ENCODE results near the gene SNED1.
A peak's percentile ranks its signal among the peaks of the same experiment; 100 is the strongest.
"Not testable (repeated sequence)": the region's sequence is repeated elsewhere in the genome, so short reads cannot be mapped to it uniquely, and the experiment has no call there.

SNED1 gene

GRCh38 chr2:240970816-240971215 lies 27.6 kb upstream of the SNED1 start:
- DNase-seq (ENCODE audit: low read depth): no peak
- no peak overlapping the region for H3K4me3 ChIP-seq (ENCODE audit: low read length)
- TF ChIP-seq, protein P1, sequence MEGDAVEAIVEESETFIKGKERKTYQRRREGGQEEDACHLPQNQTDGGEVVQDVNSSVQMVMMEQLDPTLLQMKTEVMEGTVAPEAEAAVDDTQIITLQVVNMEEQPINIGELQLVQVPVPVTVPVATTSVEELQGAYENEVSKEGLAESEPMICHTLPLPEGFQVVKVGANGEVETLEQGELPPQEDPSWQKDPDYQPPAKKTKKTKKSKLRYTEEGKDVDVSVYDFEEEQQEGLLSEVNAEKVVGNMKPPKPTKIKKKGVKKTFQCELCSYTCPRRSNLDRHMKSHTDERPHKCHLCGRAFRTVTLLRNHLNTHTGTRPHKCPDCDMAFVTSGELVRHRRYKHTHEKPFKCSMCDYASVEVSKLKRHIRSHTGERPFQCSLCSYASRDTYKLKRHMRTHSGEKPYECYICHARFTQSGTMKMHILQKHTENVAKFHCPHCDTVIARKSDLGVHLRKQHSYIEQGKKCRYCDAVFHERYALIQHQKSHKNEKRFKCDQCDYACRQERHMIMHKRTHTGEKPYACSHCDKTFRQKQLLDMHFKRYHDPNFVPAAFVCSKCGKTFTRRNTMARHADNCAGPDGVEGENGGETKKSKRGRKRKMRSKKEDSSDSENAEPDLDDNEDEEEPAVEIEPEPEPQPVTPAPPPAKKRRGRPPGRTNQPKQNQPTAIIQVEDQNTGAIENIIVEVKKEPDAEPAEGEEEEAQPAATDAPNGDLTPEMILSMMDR (conservative IDR thresholded peaks at IDR 0.05; ENCODE audit: low read length): no peak

- TF ChIP-seq, protein P1 (conservative IDR thresholded peaks at IDR 0.05; ENCODE audit: low read length): no peak
- DNase-seq (ENCODE audit: low read depth): no peak
- no peak overlapping the region for H3K4me3 ChIP-seq (ENCODE audit: low read length)
Measured at GRCh38 chr2:240972201-240972600, 26.2 kb upstream of the SNED1 start.

DNA sequence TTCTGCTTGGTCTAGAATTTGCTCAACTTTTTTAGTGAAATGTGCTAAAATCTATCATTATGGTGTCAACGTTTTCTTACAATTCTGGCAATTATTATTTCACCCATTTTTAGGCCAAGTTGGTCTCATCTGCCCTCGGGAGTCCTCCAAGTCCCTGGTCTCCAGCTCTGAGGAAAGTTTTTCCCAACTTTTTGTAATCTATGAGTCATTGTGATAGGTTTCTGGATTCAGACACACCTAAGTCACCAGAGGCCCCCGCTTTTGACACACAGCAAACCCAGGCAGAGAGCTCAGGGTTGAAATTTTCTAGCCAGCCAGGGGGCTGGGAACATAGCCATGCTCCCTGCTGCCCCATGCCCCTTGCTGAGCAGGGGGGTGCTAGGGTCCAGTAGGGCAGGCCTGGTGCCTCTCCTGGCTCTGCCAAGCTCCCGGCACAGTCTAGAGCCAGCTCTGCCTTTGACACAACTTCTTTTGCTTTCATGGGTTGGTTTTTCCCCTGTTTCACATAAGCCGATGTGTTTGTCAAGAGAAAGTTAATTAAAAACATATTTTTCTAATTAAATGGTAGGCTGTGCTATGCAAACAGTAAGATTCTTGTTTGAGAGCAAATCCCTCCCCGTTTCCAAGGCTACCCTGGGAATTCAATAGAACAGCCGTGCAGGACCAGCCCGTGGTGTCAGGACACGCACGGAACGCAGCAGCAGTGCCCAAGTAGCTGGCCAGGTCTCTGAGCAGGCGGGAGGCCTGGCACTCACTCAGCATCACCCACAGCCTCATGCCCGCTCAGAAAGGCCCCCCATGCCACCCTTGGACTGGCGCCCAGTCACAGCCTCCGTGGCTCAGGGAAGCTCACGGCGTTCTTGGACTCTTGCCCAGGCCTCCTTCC lies 25.5 kb upstream of the SNED1 start:
- DNase-seq (ENCODE audit: low read depth): peak; percentile 90
- TF ChIP-seq, protein P1 (conservative IDR thresholded peaks at IDR 0.05; ENCODE audit: low read length): no peak
- no peak overlapping the region for H3K4me3 ChIP-seq (ENCODE audit: low read length)

DNA sequence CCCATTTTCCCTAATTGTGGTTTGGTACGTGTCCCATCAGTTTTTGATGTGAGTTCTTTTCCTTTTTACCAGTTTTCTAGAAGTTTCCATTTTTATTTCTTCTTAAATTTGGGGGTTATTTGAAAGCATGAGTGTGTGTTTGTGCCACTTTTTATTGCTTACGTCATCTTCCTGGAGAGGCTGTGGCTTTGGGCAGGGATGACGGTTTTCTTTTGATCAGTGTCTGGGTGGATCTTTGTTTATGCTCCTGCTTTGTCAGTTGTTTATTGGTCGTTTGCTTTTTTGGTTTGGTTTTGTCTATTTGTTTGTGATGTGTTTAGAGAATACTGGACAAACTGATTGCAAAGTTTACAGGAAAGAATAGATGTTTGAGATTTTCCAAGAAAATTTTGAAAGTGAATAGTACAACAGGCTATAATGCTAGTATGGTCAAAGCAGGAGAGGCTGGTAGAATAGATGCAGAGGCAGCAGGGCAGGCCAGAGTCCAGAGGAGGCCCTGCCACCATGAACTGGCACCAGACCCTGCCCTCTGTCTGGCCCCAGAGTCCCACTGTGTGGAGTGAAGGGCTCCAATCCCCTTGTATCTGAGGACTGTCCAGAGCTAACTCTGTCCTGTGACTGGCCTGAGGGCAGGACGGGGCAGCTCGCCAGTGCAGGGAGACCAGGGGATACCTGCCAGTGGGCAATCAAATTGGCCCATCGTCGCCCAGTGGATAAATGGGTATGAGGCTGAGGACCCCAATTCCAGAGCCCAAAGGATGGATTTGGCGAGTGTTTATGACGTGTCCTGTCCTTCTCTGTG lies 23.4 kb upstream of the SNED1 start:
- H3K4me3 ChIP-seq (ENCODE audit: low read length): no peak overlapping the region
- DNase-seq (ENCODE audit: low read depth): peak; percentile 34
- TF ChIP-seq, protein P1 (conservative IDR thresholded peaks at IDR 0.05; ENCODE audit: low read length): no peak

DNA sequence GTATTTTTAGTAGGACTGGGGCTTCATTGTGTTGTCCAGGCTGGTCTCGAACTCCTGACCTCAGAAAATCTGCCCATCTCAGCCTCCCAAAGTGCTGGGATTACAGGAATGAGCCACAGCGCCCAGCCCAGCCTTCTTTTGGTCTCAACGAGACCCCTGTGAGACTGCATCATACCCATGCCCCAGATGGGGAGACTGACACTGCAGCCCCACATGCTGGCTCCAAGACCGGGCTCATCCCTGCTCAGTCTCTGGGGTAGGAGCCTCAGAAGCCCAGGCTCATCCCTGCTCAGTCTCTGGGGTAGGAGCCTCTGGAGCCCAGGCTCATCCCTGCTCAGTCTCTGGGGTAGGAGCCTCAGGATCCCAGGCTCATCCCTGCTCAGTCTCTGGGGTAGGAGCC lies 22.5 kb upstream of the SNED1 start:
- not testable (repeated sequence) for H3K4me3 ChIP-seq (ENCODE audit: low read length); DNase-seq (ENCODE audit: low read depth)

GRCh38 chr2:240981280-240981679 lies 17.1 kb upstream of the SNED1 start:
- TF ChIP-seq, protein P1 (conservative IDR thresholded peaks at IDR 0.05; ENCODE audit: low read length): no peak
- DNase-seq (ENCODE audit: low read depth): peak; percentile 64
- no peak overlapping the region for H3K4me3 ChIP-seq (ENCODE audit: low read length)

DNA sequence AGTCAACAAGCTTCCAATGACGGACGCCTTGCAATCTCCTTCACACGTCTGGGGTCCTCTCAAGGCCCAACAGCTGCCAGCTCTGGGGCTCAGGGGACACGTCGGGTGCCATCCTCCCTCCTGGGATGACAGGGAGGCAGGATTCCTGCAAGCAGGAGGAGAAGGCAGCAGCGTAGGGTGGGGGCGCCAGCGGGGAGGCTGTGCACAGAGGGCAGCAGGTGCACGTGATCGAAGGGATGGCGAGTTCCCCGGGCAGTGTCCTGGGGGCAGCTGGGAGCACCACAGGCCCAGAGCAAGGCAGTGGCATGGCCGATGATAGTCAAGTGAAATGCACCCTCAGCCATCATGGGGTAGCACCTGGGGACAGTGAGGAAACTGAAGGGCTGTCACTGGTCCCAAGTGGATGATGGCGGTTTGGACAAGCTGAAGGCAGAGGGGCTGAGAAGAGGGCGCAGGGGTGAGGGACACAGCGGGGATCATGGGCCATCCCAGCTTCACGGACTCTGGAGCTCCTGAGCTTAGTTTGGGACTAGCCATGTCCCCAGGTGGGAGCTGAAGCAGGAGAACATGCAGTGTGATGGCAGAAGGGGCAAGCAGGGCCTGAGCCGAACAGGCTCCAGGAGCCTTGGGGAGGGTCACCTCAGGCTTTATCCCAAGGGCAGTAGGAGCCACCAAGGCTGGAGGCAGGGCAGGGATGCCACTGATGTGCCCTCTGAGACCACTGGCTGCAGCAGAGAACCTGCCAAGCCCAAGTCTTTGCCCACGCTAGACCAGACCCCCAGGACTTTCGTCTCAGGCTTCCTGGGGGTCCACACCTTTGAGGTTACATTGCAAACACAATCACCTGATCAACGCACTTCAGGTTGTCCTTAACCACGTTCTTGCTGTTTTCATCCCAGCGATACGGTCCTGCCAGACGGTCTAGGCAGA lies 16.3 kb upstream of the SNED1 start:
- no peak overlapping the region for H3K4me3 ChIP-seq (ENCODE audit: low read length)
- TF ChIP-seq, protein P1 (conservative IDR thresholded peaks at IDR 0.05; ENCODE audit: low read length): no peak
- DNase-seq (ENCODE audit: low read depth): no peak

Measured in AG10803 (cell line).